ENCODE data around the gene IRAK3. TPM values are rescaled to one million over a fixed set of nuclear protein-coding genes. Genes with fewer than 3 reads are reported as not detected.

The IRAK3 gene
- total RNA-seq, 4 donors from 2014 or later: 7.8 to 18.7 (median 14.8) TPM

DNA sequence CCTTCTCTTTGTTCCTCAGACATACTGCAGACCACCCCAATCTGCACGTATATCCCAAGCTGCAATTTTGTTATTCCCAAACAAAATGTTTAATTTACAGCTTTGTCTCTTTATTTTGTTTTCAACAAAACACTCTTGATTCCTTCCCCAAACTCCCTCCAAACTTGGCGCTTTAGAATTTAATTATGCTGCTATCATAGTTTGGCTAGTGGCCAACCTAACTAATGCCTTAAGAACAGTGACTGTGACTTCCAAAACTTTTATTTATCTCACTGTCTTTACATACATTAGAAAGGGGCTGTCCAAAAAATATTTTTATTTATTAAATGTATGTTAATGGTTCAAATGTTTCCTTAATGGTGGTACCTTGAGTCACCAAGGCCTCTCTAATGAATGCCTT, 26.3 kb upstream of the IRAK3 start:
- no peak for ATAC-seq
- TF ChIP-seq POLR2AphosphoS5 (IDR thresholded peaks at IDR 0.05) (no peak), POLR2A (IDR thresholded peaks at IDR 0.05) (no peak)
- TF ChIP-seq, protein P1, sequence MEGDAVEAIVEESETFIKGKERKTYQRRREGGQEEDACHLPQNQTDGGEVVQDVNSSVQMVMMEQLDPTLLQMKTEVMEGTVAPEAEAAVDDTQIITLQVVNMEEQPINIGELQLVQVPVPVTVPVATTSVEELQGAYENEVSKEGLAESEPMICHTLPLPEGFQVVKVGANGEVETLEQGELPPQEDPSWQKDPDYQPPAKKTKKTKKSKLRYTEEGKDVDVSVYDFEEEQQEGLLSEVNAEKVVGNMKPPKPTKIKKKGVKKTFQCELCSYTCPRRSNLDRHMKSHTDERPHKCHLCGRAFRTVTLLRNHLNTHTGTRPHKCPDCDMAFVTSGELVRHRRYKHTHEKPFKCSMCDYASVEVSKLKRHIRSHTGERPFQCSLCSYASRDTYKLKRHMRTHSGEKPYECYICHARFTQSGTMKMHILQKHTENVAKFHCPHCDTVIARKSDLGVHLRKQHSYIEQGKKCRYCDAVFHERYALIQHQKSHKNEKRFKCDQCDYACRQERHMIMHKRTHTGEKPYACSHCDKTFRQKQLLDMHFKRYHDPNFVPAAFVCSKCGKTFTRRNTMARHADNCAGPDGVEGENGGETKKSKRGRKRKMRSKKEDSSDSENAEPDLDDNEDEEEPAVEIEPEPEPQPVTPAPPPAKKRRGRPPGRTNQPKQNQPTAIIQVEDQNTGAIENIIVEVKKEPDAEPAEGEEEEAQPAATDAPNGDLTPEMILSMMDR (IDR thresholded peaks at IDR 0.05): no peak
- 73 to 100% methylated on average over 2 of the region's 2 CpGs for WGBS, 2 donors (ENCODE audit: low coverage in 1 of 2)
- Histone ChIP-seq H3K9me3 (no peaks in the 10 kb centered on the region), H3K4me1 (peaks cover 0 to 34% (median 4%) of the 10 kb centered on the region in 3 donors), H3K27ac (no peak overlapping the region), H3K36me3 (peaks cover 0 to 25% of the 10 kb centered on the region in 2 donors), H3K27me3 (no peaks in the 10 kb centered on the region), H3K4me3 (no peak overlapping the region)

DNA sequence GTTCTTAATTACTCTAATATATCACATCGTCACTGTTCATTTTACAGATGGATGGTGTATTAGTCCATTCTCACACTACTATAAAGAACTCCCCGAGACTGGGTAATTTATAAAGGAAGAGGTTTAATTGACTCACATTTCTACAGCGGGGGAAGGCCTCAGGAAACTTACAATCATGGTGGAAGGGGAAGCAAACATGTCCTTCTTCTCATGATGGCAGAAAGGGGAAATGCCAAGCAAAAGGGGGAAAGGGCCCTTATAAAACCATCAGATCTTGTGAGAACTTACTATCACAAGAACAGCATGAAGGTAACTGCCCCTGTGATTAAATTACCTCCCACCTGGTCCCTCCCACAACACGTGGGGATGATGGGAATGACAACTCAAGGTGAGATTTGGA, 25.7 kb upstream of the IRAK3 start:
- H3K4me3 ChIP-seq: no peak overlapping the region
- peaks cover 0 to 40% (median 10%) of the 10 kb centered on the region in 3 donors for H3K4me1 ChIP-seq
- TF ChIP-seq EP300 (IDR thresholded peaks at IDR 0.05) (no peak), POLR2A (IDR thresholded peaks at IDR 0.05) (no peak), POLR2AphosphoS5 (IDR thresholded peaks at IDR 0.05) (no peak)
- TF ChIP-seq, protein P1 (IDR thresholded peaks at IDR 0.05): no peak
- 64 to 71% methylated on average over 3 to 4 of the region's 4 CpGs for WGBS, 2 donors (ENCODE audit: low coverage in 1 of 2)
- H3K36me3 ChIP-seq: peaks cover 0 to 25% of the 10 kb centered on the region in 2 donors
- ATAC-seq: no peak
- H3K27me3 ChIP-seq: no peaks in the 10 kb centered on the region
- H3K27ac ChIP-seq: no peak overlapping the region
- no peaks in the 10 kb centered on the region for H3K9me3 ChIP-seq

DNA sequence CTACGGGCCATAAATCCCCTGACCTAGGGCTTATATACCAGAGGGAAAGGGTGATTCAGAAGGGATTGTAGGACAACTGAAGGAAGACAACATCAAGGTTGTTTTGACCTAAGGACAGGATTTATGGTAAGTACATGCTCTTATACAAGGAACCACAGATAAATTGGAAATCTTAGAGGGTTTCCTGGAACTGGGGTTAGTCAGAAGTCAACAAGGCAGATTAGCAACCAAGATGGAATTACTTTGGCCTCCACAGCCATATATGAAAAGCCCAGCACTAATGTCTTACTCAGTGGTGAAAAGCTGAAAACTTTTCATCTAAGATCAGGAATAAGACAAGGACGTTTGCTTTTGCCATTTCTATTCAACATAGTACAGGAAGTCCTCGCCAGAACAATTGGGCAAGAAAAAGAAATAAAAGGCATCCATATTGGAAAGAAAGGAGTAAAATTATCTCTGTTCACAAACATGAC, 24.6 kb upstream of the IRAK3 start:
- Histone ChIP-seq H3K4me3 (no peak overlapping the region), H3K9me3 (no peaks in the 10 kb centered on the region), H3K4me1 (peaks cover 0 to 48% (median 10%) of the 10 kb centered on the region in 3 donors), H3K27ac (no peak overlapping the region), H3K27me3 (no peaks in the 10 kb centered on the region), H3K36me3 (peaks cover 0 to 17% of the 10 kb centered on the region in 2 donors)
- TF ChIP-seq, protein P1 (IDR thresholded peaks at IDR 0.05): no peak
- TF ChIP-seq POLR2AphosphoS5 (IDR thresholded peaks at IDR 0.05) (no peak), POLR2A (IDR thresholded peaks at IDR 0.05) (no peak), EP300 (IDR thresholded peaks at IDR 0.05) (no peak)
- WGBS, 2 donors (ENCODE audit: low coverage in 1 of 2): 75 to 100% methylated on average over 1 to 3 of the region's 3 CpGs
- ATAC-seq: no peak

DNA sequence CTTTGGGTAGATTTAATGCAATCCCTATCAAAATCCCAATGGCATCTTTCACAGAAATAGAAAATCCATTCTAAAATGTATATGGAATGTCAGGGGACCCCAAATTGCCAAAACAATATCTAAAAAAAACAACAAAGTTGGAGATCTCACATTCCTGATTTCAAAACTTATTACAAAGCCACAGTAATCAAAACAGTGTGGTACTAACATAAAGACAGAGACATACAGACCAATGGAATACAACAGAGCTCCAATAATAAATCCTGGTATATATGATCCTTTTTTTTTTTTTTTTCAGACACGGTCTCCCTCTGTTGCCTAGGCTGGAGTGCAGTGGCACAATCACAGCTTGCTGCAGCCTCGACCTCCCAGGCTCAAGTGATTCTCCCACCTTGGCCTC, 23.9 kb upstream of the IRAK3 start:
- ATAC-seq: no peak
- Histone ChIP-seq H3K27ac (no peak overlapping the region), H3K9me3 (no peaks in the 10 kb centered on the region), H3K27me3 (no peaks in the 10 kb centered on the region), H3K36me3 (peaks cover 0 to 10% of the 10 kb centered on the region in 2 donors), H3K4me1 (peaks cover 0 to 49% (median 10%) of the 10 kb centered on the region in 3 donors), H3K4me3 (no peak overlapping the region)
- 85 to 100% methylated on average over 2 of the region's 2 CpGs for WGBS, 2 donors (ENCODE audit: low coverage in 1 of 2)
- TF ChIP-seq POLR2AphosphoS5 (IDR thresholded peaks at IDR 0.05) (no peak), EP300 (IDR thresholded peaks at IDR 0.05) (no peak), POLR2A (IDR thresholded peaks at IDR 0.05) (no peak)
- TF ChIP-seq, protein P1 (IDR thresholded peaks at IDR 0.05): no peak

DNA sequence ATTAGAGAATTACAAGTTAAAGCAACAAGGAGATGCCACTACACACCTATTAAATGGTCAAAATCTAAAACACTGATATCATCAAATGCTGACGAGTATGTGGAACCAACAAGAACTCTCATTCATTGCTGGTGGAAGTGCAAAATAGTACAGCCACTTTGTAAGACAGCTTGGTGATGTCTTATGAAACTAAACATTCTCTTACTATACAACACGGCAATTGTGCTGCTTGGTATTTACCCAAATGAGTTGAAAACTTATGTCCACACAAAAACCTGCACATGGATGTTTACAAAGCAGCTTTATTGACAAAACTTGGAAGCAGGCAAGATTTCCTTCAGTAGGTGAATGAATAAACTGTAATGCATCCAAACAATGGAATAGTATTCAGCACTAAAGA, 22.5 kb upstream of the IRAK3 start:
- TF ChIP-seq, protein P1 (IDR thresholded peaks at IDR 0.05): no peak
- TF ChIP-seq POLR2A (IDR thresholded peaks at IDR 0.05): no peak
- TF ChIP-seq POLR2AphosphoS5 (IDR thresholded peaks at IDR 0.05): no peak
- TF ChIP-seq EP300 (IDR thresholded peaks at IDR 0.05): no peak
- no peaks in the 10 kb centered on the region for H3K36me3 ChIP-seq
- H3K4me3 ChIP-seq: no peak overlapping the region
- no peak overlapping the region for H3K27ac ChIP-seq
- ATAC-seq: no peak
- 95 to 97% methylated on average over 2 of the region's 2 CpGs for WGBS, 2 donors (ENCODE audit: low coverage in 1 of 2)
- no peaks in the 10 kb centered on the region for H3K27me3 ChIP-seq
- no peaks in the 10 kb centered on the region for H3K9me3 ChIP-seq
- H3K4me1 ChIP-seq: peaks cover 0 to 51% (median 10%) of the 10 kb centered on the region in 3 donors

All from gastroesophageal sphincter (tissue), 4 donors.